ENCODE data around the gene GALNTL6. TPM values are rescaled to one million over a fixed set of nuclear protein-coding genes. Genes with fewer than 3 reads are reported as not detected.

The GALNTL6 gene
- total and polyA plus RNA-seq, 9 of the 15 experiments (the other 6 are each of a cell fraction or from before 2014, with no cell fraction given): 0.18 to 0.50 (median 0.29) TPM

- H3K27me3 ChIP-seq (ENCODE audit: control insufficient read depth in 2 of 2, insufficient read depth in 2 of 2, low read length in 2 of 2): no peaks in the 10 kb centered on the region
- no peaks in the 10 kb centered on the region for H3K4me1 ChIP-seq (replicated peaks in 1 of 2; ENCODE audit: control insufficient read depth in 2 of 2, insufficient read depth in 2 of 2, low read length in 2 of 2)
- FAIRE-seq (no peak), DNase-seq (ENCODE audit: extremely low read depth in 1 of 4, low spot score in 3 of 4) (no peak), ATAC-seq (no peak)
- H3K9me3 ChIP-seq (replicated peaks; ENCODE audit: control insufficient read depth, insufficient read depth, low read depth, low read length): no peaks in the 10 kb centered on the region
- H4K20me1 ChIP-seq (replicated peaks; ENCODE audit: control insufficient read depth, insufficient read depth, low read length): no peaks in the 10 kb centered on the region
- no peak overlapping the region for H3K4me2 ChIP-seq (ENCODE audit: insufficient read depth, low read length)
- BruUV-seq (replicated peaks): no TSS peak
- H3K9me1 ChIP-seq (ENCODE audit: control insufficient read depth, insufficient read depth, low read length): no peaks in the 10 kb centered on the region
- in situ Hi-C loops (cut with MboI) (no loop called here), intact Hi-C loops (cut with micrococcal nuclease) (no loop called here)
- no peaks in the 10 kb centered on the region for H3K79me2 ChIP-seq (ENCODE audit: control insufficient read depth, insufficient read depth, low read length)
- no peak overlapping the region for H3K9ac ChIP-seq (ENCODE audit: insufficient read depth in 1 of 2, low read depth in 2 of 2, low read length in 2 of 2)
- 2% methylated on average over 4 of the region's 4 CpGs for WGBS (ENCODE audit: insufficient coverage, low coverage, missing lambda C conversion rate)
- TF ChIP-seq RNF2 (IDR thresholded peaks at IDR 0.05) (no peak), SUPT5H (IDR thresholded peaks at IDR 0.05) (no peak), ZBTB49 (CRISPR knock-in tag; IDR thresholded peaks at IDR 0.05; ENCODE audit: borderline replicate concordance) (no peak), ZNF717 (CRISPR knock-in tag; IDR thresholded peaks at IDR 0.05) (no peak), C11orf30 (IDR thresholded peaks at IDR 0.05; ENCODE audit: low read depth) (no peak), HDAC1 (IDR thresholded peaks at IDR 0.05) (no peak), NFIX (CRISPR knock-in tag; IDR thresholded peaks at IDR 0.05; ENCODE audit: low read depth) (no peak)
- no peak overlapping the region for H3K4me3 ChIP-seq
- no peaks in the 10 kb centered on the region for H3K36me3 ChIP-seq (ENCODE audit: control insufficient read depth, insufficient read depth, low read length)
- no peak overlapping the region for H2AFZ ChIP-seq (ENCODE audit: low read depth, low read length)
- no peak overlapping the region for H3K27ac ChIP-seq (ENCODE audit: extremely low read depth, low read depth, low read length)
- ChIA-PET CTCF (ENCODE audit: low intra/inter-chr PET ratio) (no interaction called here), POLR2A (no interaction called here)
Observed at GRCh38 chr4:172786039-172786792, 973.0 kb downstream of the GALNTL6 start.

Data from K562 (cell line).